ENCODE data around the gene EZH2. TPM values are rescaled to one million over a fixed set of nuclear protein-coding genes. Genes with fewer than 3 reads are reported as not detected.

Gene EZH2
- total RNA-seq, 4 donors from 2014 or later: 1.0 to 3.7 (median 1.7) TPM

DNA sequence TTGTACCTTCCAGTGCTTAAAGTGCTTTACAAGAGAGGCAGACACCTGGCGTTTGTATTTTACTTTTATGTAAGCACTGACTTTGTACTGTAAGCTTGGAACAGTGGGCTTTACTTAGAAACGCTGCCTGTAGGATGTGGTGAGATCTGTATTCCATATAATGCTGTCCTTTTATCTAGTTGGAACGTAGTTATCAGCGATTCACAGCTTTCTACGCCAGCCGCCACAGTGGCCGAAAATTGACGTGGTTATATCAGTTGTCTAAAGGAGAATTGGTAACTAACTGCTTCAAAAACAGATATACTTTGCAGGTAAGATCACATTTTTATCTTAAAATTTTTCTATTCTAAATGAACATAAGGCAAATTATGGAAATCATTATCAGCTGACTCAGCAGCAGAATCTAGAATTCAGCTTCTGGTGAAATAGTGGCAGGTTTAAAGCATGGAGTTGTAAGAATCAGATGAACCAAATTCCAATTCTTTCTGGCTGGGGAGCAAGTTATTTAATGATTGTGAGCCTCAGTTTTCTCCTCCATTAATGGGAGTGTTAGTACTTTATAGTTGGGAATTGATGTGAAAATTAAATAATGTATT lies 93.9 kb downstream of the EZH2 start:
- TF ChIP-seq POLR2A (IDR thresholded peaks at IDR 0.05): no peak
- TF ChIP-seq, protein P1, sequence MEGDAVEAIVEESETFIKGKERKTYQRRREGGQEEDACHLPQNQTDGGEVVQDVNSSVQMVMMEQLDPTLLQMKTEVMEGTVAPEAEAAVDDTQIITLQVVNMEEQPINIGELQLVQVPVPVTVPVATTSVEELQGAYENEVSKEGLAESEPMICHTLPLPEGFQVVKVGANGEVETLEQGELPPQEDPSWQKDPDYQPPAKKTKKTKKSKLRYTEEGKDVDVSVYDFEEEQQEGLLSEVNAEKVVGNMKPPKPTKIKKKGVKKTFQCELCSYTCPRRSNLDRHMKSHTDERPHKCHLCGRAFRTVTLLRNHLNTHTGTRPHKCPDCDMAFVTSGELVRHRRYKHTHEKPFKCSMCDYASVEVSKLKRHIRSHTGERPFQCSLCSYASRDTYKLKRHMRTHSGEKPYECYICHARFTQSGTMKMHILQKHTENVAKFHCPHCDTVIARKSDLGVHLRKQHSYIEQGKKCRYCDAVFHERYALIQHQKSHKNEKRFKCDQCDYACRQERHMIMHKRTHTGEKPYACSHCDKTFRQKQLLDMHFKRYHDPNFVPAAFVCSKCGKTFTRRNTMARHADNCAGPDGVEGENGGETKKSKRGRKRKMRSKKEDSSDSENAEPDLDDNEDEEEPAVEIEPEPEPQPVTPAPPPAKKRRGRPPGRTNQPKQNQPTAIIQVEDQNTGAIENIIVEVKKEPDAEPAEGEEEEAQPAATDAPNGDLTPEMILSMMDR (IDR thresholded peaks at IDR 0.05 in 4 of 5, conservative IDR thresholded peaks at IDR 0.05 in 1 of 5): no peak
- Histone ChIP-seq H3K36me3 (peaks cover 0 to 96% of the 10 kb centered on the region in 2 donors), H3K27ac (no peak overlapping the region), H3K4me1 (no peaks in the 10 kb centered on the region), H3K4me3 (no peak overlapping the region), H3K9me3 (no peaks in the 10 kb centered on the region), H3K27me3 (no peaks in the 10 kb centered on the region)
- ATAC-seq (no peak), DNase-seq (no peak)
- intact Hi-C loops (cut with DNase I; ENCODE audit: low total_unique reads) (no loop called here), in situ Hi-C loops (cut with MboI; ENCODE audit: low sequenced_read_pairs in 4 of 4) (no loop called here)

DNA sequence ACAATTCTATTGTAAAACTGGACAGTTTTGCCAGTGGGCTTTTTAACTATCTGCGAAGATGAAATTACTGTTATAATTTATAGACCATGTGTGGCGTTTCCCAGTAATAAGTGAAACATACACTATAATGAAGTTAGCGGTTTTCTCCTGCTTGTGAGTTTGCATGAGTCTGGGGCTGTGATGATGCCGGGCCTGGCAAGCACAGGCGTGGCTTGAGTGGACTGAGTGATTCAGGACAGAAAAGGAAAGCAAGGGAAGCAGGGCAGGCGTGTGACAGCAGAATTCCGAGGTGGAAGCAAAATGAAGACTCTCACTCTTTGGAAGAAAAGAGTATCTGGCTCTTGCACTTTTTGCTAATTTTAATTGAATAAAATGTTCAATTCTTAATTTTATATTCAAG lies 94.9 kb downstream of the EZH2 start:
- Histone ChIP-seq H3K9me3 (no peaks in the 10 kb centered on the region), H3K36me3 (peaks cover 0 to 95% of the 10 kb centered on the region in 2 donors), H3K4me1 (no peaks in the 10 kb centered on the region), H3K27ac (no peak overlapping the region), H3K4me3 (no peak overlapping the region), H3K27me3 (no peaks in the 10 kb centered on the region)
- in situ Hi-C loops (cut with MboI; ENCODE audit: low sequenced_read_pairs in 4 of 4): no loop called here
- intact Hi-C loops (cut with DNase I; ENCODE audit: low total_unique reads): no loop called here
- ATAC-seq (no peak), DNase-seq (no peak)
- TF ChIP-seq POLR2A (IDR thresholded peaks at IDR 0.05): no peak
- TF ChIP-seq, protein P1 (IDR thresholded peaks at IDR 0.05 in 4 of 5, conservative IDR thresholded peaks at IDR 0.05 in 1 of 5): no peak

DNA sequence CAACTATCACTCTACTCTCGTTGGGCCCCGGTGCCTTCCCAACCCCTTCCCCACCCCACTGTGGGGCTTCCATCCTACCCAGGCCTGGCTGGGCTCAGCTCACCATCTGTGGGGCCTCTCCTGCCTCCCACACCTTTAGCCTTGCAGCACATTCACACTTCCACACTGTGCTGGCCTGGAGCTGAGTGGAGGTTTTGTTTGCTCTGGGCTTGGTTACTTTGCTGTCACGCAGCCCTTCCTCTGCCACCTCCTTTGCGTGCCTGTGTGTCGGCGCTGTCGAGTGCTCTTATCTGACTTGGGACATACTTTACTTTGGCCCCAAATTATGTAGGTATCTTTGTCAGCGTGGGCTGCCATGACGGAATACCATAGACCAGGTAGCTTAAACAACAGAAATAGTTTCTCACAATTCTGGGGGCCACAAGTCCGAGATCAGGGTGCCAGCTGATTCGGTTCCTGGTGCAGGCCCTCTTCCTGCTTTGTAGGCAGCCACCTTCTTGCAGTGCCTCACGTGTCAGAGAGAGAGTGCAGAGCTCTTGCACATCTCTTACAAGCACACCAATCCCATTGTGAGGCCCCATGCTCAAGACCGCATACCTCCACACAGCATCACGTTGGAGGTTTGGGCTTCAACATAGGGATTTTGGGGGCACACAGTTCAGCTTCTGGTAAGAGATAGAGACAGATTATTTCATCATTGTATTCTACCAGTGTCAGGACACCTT lies 96.4 kb downstream of the EZH2 start:
- no peak for DNase-seq

DNA sequence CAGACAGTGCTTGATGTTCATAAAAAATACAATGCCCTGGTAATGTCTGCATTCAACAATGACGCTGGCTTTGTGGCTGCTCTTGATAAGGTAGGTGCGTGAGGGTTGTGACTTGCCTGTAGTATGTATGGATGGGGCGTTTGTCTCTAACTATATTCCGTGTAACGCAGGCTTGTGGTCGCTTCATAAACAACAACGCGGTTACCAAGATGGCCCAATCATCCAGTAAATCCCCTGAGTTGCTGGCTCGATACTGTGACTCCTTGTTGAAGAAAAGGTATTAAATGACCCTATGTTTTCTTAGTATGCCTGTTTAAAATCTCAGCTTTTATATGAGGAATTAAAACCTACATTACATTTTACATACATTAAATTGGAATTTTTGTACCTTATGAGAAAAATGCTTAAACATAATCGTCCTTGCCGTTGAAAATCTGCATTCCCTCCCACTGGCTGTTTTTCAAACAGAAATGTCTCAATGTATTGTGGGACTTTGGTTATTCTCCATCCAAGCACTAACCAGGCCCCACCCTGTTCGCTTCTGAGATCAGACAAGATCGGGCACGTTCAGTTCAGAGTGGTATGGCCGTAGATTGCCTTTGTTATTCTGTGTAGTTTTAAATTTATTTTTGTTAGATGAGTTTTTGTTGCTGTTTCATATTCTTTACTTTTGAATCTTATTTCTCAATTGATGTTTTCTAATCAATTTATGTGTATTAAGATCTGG lies 100.1 kb downstream of the EZH2 start:
- Histone ChIP-seq H3K4me1 (no peaks in the 10 kb centered on the region), H3K27me3 (no peaks in the 10 kb centered on the region), H3K36me3 (peaks cover 0 to 72% of the 10 kb centered on the region in 2 donors), H3K9me3 (no peaks in the 10 kb centered on the region), H3K4me3 (no peak overlapping the region), H3K27ac (no peak overlapping the region)
- intact Hi-C loops (cut with DNase I; ENCODE audit: low total_unique reads) (no loop called here), in situ Hi-C loops (cut with MboI; ENCODE audit: low sequenced_read_pairs in 4 of 4) (no loop called here)
- TF ChIP-seq, protein P1 (IDR thresholded peaks at IDR 0.05 in 4 of 5, conservative IDR thresholded peaks at IDR 0.05 in 1 of 5): no peak
- TF ChIP-seq POLR2A (IDR thresholded peaks at IDR 0.05): no peak
- no peak for DNase-seq
- no peak for ATAC-seq

More for the DNA sequence above, 96.4 kb downstream of the EZH2 start:
- Histone ChIP-seq H3K27me3 (no peaks in the 10 kb centered on the region), H3K4me1 (no peaks in the 10 kb centered on the region), H3K36me3 (peaks cover 0 to 92% of the 10 kb centered on the region in 2 donors), H3K27ac (no peak overlapping the region), H3K9me3 (no peaks in the 10 kb centered on the region), H3K4me3 (no peak overlapping the region)
- intact Hi-C loops (cut with DNase I; ENCODE audit: low total_unique reads): no loop called here
- TF ChIP-seq POLR2A (IDR thresholded peaks at IDR 0.05): no peak
- TF ChIP-seq, protein P1 (IDR thresholded peaks at IDR 0.05 in 4 of 5, conservative IDR thresholded peaks at IDR 0.05 in 1 of 5): no peak
- ATAC-seq: no peak
- in situ Hi-C loops (cut with MboI; ENCODE audit: low sequenced_read_pairs in 4 of 4): no loop called here
